GM23248 (cell line): Measurements from ENCODE around the gene LOXL1. TPM values are rescaled to one million over a fixed set of nuclear protein-coding genes. Genes with fewer than 3 reads are reported as not detected.
A peak's percentile ranks its signal among the peaks of the same experiment; 100 is the strongest.

Experiments
- DNase-seq: peaks from one replicate; pipeline ENCODE4 v3.0.0-alpha.2; 2015
- H2AFZ ChIP-seq: fragments of 200-600 bp; sonication (generic); 2 replicates; pipeline ENCODE4 v1.6.1; 2016; ENCODE audit warnings: antibody characterized with exemption
- H3F3A ChIP-seq: fragments of 200-600 bp; sonication (generic); 2 replicates; pipeline ENCODE4 v1.6.1; 2016; ENCODE audit warnings: mild to moderate bottlenecking, antibody characterized with exemption, mixed run types; ENCODE audit not compliant: insufficient read depth
- H3K27ac ChIP-seq: fragments of 200-600 bp; sonication (generic); 2 replicates; pipeline ENCODE4 v1.5.1; 2016; ENCODE audit warnings: mild to moderate bottlenecking
- H3K27me3 ChIP-seq: fragments of 200-600 bp; sonication (generic); replicated peaks from 2 replicates; pipeline ENCODE4 v1.6.1; 2016; ENCODE audit warnings: mild to moderate bottlenecking; ENCODE audit not compliant: insufficient read depth
- H3K36me3 ChIP-seq: fragments of 200-600 bp; sonication (generic); 2 replicates; pipeline ENCODE4 v1.6.1; 2016; ENCODE audit warnings: low read depth, mild to moderate bottlenecking
- H3K4me1 ChIP-seq: fragments of 200-600 bp; sonication (generic); 2 replicates; pipeline ENCODE4 v1.6.1; 2016; ENCODE audit warnings: mild to moderate bottlenecking; ENCODE audit not compliant: insufficient read depth
- H3K4me2 ChIP-seq: fragments of 200-600 bp; sonication (generic); one replicate; pipeline ENCODE4 v1.6.1; 2016; ENCODE audit warnings: mild to moderate bottlenecking; ENCODE audit not compliant: unreplicated experiment
- H3K4me3 ChIP-seq: fragments of 200-600 bp; sonication (generic); 2 replicates; pipeline ENCODE4 v1.5.1; 2016; ENCODE audit warnings: mild to moderate bottlenecking
- H3K79me2 ChIP-seq: fragments of 200-600 bp; sonication (generic); 2 replicates; pipeline ENCODE4 v1.6.1; 2016; ENCODE audit warnings: mild to moderate bottlenecking; ENCODE audit not compliant: insufficient read depth
- H3K9ac ChIP-seq: fragments of 200-600 bp; sonication (generic); 2 replicates; pipeline ENCODE4 v1.6.1; 2016; ENCODE audit warnings: mild to moderate bottlenecking
- H3K9me2 ChIP-seq: fragments of 200-600 bp; sonication (generic); 2 replicates; pipeline ENCODE4 v1.6.1; 2016; ENCODE audit warnings: mixed run types, mild to moderate bottlenecking, moderate library complexity; ENCODE audit not compliant: insufficient read depth
- H3K9me3 ChIP-seq: fragments of 200-600 bp; sonication (generic); one replicate; pipeline ENCODE4 v1.6.1; 2017; ENCODE audit warnings: low read depth
- H4K20me1 ChIP-seq: fragments of 200-600 bp; sonication (generic); 2 replicates; pipeline ENCODE4 v1.6.0; 2016; ENCODE audit not compliant: insufficient read depth
- EZH2 ChIP-seq: fragments of 200-600 bp; sonication (generic); IDR thresholded peaks from 2 replicates; pipeline ENCODE4 v1.6.1; 2018; ENCODE audit warnings: antibody characterized with exemption, mild to moderate bottlenecking; ENCODE audit not compliant: insufficient read depth, poor library complexity, severe bottlenecking
- EZH2phosphoT487 ChIP-seq: fragments of 200-600 bp; sonication (generic); IDR thresholded peaks from 2 replicates; pipeline ENCODE4 v1.6.1; 2018; ENCODE audit warnings: antibody characterized with exemption, moderate library complexity, mild to moderate bottlenecking, low read depth; ENCODE audit not compliant: insufficient read depth
- WGBS, 2 experiments: methylation state at CpG; one replicate each; pipeline ENCODE4 v1.1.6; 2015 to 2017; ENCODE audit warnings: low lambda C conversion rate in 2 of 2, low coverage in 1 of 2; ENCODE audit errors: missing lambda C conversion rate in 2 of 2; 5-methylcytosine and 5-hydroxymethylcytosine counted together
- in situ Hi-C: fragments of 300-500 bp; cut with MboI; formaldehyde crosslinking; loops from 2 replicates; pipeline ENCODE4 v1.15.0; 2020
- polyA plus RNA-seq: library from polyadenylated mRNA; unstranded; fragments of >200 nt; fragmentation: Nextera tagmentation; extraction: Ambion mirVana; gene quantifications from 2 replicates; pipeline ENCODE4 v1.2.1, GENCODE V29; 2016
- total RNA-seq: library from RNA; depleted of rRNA; stranded (reverse); fragments of >200 nt; shearing (Covaris generic); gene quantifications from 2 replicates; pipeline ENCODE4 v1.2.3, GENCODE V29; 2014; rRNA removed

The LOXL1 gene
- total and polyA plus RNA-seq, 2 experiments from 2014 or later, result 401 to 540 TPM

DNA sequence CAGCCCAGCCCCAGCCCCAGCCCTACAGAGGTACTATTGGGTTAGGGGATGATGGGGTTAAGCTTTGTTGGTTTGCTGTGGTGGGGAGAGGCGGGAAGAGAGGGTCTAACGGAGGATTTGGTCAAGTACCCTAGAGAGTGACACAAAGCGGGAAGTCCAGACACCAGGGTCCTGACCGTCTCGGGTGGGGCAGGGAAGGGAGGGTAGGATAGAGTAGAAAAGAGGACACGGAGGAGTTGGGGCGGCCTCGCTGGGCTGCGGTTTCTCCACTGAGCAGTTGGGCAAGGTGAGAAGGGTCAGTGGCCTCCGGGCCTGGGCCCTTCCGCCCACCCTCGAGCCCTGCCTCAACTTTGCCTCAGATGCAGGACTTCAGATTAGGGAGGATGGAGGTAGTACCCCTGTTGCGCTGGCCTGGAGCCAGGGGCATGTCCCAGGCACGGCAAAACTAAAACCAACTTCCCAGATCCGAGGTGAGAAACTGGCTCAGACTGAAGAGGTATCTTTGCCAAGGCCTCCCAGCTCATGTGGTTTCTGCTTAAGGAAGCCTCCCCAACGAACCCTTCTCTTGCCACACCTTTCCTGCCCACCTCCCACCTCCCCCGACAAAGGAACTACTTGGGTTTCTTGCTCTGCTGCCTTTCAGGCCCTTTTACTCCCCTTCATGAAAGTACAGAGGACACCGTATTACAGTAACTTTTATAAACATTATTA is 68.8 kb downstream of the LOXL1 start:
- peaks cover 63% of the 10 kb centered on the region for H3K79me2 ChIP-seq
- peaks cover 13% of the 10 kb centered on the region; the same call in 1 of the 2 replicates for H3K36me3 ChIP-seq
- peaks cover 36% of the 10 kb centered on the region for H3F3A ChIP-seq
- peak overlapping the region; percentile 90 for H3K9ac ChIP-seq
- peak overlapping the region; percentile 72 for H3K27ac ChIP-seq
- in situ Hi-C loops, result no loop called here
- 0 to 1% methylated on average over 18 of the region's 18 CpGs for WGBS, 2 experiments
- H3K27me3 ChIP-seq, result no peaks in the 10 kb centered on the region
- H3K9me3 ChIP-seq, result no peaks in the 10 kb centered on the region
- DNase-seq, result peak; percentile 55
- peak overlapping the region; percentile 91 for H3K4me3 ChIP-seq
- H3K4me1 ChIP-seq, result peaks cover 17% of the 10 kb centered on the region
- TF ChIP-seq EZH2, result no peak
- TF ChIP-seq EZH2phosphoT487, result no peak
- peak overlapping the region; percentile 97 for H3K4me2 ChIP-seq
- no peaks in the 10 kb centered on the region for H4K20me1 ChIP-seq
- peak overlapping the region; percentile 50 for H2AFZ ChIP-seq
- H3K9me2 ChIP-seq, result no peaks in the 10 kb centered on the region

DNA sequence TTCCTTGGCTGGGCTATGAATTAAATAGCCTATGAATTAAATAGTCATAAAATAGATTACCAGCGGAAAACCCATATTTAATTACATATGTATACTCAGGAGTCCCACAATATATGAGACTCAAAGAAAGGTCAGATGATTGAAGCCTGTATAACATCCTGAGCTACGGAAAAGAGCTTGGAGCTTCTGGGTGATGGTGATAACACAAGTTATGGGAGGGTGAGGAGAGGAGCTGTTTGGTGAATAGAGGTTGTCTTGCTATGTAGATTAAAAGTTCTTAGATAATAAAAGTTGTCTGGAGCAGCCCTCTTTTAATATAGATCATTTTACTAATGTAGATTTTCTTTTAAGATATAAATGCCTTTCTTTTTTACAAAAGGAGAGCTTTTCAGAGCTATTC is 70.0 kb downstream of the LOXL1 start:
- H3K9me3 ChIP-seq, result no peaks in the 10 kb centered on the region
- TF ChIP-seq EZH2phosphoT487 (no peak), EZH2 (no peak)
- H3K4me3 ChIP-seq, result peak overlapping the region; percentile 91
- in situ Hi-C loops, result no loop called here
- H3K27me3 ChIP-seq, result no peaks in the 10 kb centered on the region
- H3F3A ChIP-seq, result peaks cover 29% of the 10 kb centered on the region
- H3K4me2 ChIP-seq, result peak overlapping the region; percentile 97
- peaks cover 7% of the 10 kb centered on the region for H3K4me1 ChIP-seq
- peak overlapping the region; percentile 72 for H3K27ac ChIP-seq
- peak; percentile 14 for DNase-seq
- peaks cover 67% of the 10 kb centered on the region for H3K79me2 ChIP-seq
- H4K20me1 ChIP-seq, result no peaks in the 10 kb centered on the region
- H3K9me2 ChIP-seq, result no peaks in the 10 kb centered on the region
- H3K9ac ChIP-seq, result peak overlapping the region; percentile 90
- 3 to 4% methylated on average over 2 of the region's 2 CpGs for WGBS, 2 experiments
- 0 out of 2 replicates have a peak overlapping the region, but pooled peaks have one; percentile 50 for H2AFZ ChIP-seq
- peaks cover 21% of the 10 kb centered on the region; the same call in 1 of the 2 replicates for H3K36me3 ChIP-seq

GRCh38 chr15:73996939-73997338 is 70.7 kb downstream of the LOXL1 start:
- in situ Hi-C loops, result no loop called here
- Histone ChIP-seq H3K79me2 (peaks cover 74% of the 10 kb centered on the region), H3K27me3 (no peaks in the 10 kb centered on the region), H3K36me3 (peaks cover 28% of the 10 kb centered on the region; the same call in 1 of the 2 replicates), H3K9ac (peak overlapping the region; percentile 90), H3K9me3 (no peaks in the 10 kb centered on the region), H3K4me2 (peak overlapping the region; percentile 97), H3K9me2 (no peaks in the 10 kb centered on the region), H3F3A (peaks cover 24% of the 10 kb centered on the region), H3K4me3 (peak overlapping the region; percentile 91), H3K4me1 (peaks cover 4% of the 10 kb centered on the region; the same call in 1 of the 2 replicates), H3K27ac (peak overlapping the region; percentile 72), H4K20me1 (no peaks in the 10 kb centered on the region; the same call in 1 of the 2 replicates), H2AFZ (peak overlapping the region; percentile 29)
- WGBS, 2 experiments, result 0 to 4% methylated on average over 5 of the region's 5 CpGs
- no peak for TF ChIP-seq EZH2
- no peak for TF ChIP-seq EZH2phosphoT487
- peak; percentile 77 for DNase-seq

GRCh38 chr15:73997986-73998385 is 71.7 kb downstream of the LOXL1 start:
- Histone ChIP-seq H3K9me2 (no peaks in the 10 kb centered on the region), H3K36me3 (peaks cover 35% of the 10 kb centered on the region; the same call in 1 of the 2 replicates), H3K27me3 (no peaks in the 10 kb centered on the region), H3F3A (peaks cover 24% of the 10 kb centered on the region), H3K79me2 (peaks cover 85% of the 10 kb centered on the region), H3K4me2 (peak overlapping the region; percentile 97), H3K4me3 (peak overlapping the region; percentile 91), H4K20me1 (no peaks in the 10 kb centered on the region; the same call in 1 of the 2 replicates), H3K27ac (peak overlapping the region; percentile 72), H3K9me3 (no peaks in the 10 kb centered on the region), H3K9ac (no peak overlapping the region), H2AFZ (no peak overlapping the region), H3K4me1 (peaks cover 4% of the 10 kb centered on the region; the same call in 1 of the 2 replicates)
- in situ Hi-C loops, result no loop called here
- 90 to 91% methylated on average over 27 of the region's 27 CpGs for WGBS, 2 experiments
- TF ChIP-seq EZH2 (no peak), EZH2phosphoT487 (no peak)
- no peak for DNase-seq

Other genes starting within 250 kb of the LOXL1 start
- gene CD276, start 242.1 kb upstream of the LOXL1 start, total RNA-seq, result 94.6 and 102 TPM in 2 replicates
- 104 TPM in 2 replicates for gene CD276, start 242.1 kb upstream of the LOXL1 start, polyA plus RNA-seq
- 8.1 and 10.4 TPM in 2 replicates for gene INSYN1, start 173.1 kb upstream of the LOXL1 start, total RNA-seq
- 0.10 and 0.11 TPM in 2 replicates for gene INSYN1, start 173.1 kb upstream of the LOXL1 start, polyA plus RNA-seq
- gene TBC1D21, start 52.9 kb upstream of the LOXL1 start, total RNA-seq, result not detected in 2 replicates
- gene TBC1D21, start 52.9 kb upstream of the LOXL1 start, polyA plus RNA-seq, result not detected in 2 replicates
- 27.8 and 43.9 TPM in 2 replicates for gene STOML1, start 65.8 kb downstream of the LOXL1 start, total RNA-seq
- gene STOML1, start 65.8 kb downstream of the LOXL1 start, polyA plus RNA-seq, result 26.9 and 27.2 TPM in 2 replicates
- gene PML, start 68.3 kb downstream of the LOXL1 start, total RNA-seq, result 55.3 and 74.7 TPM in 2 replicates
- gene PML, start 68.3 kb downstream of the LOXL1 start, polyA plus RNA-seq, result 52.9 and 58.0 TPM in 2 replicates
- not detected in 2 replicates for gene GOLGA6A, start 156.1 kb downstream of the LOXL1 start, total RNA-seq
- not detected in 2 replicates for gene GOLGA6A, start 156.1 kb downstream of the LOXL1 start, polyA plus RNA-seq
- not detected in 2 replicates for gene ISLR2, start 204.1 kb downstream of the LOXL1 start, total RNA-seq
- gene ISLR2, start 204.1 kb downstream of the LOXL1 start, polyA plus RNA-seq, result 0.20 TPM in 1 of 2 replicates, not detected in the other
- 110 and 127 TPM in 2 replicates for gene ISLR, start 247.2 kb downstream of the LOXL1 start, total RNA-seq
- gene ISLR, start 247.2 kb downstream of the LOXL1 start, polyA plus RNA-seq, result 124 and 125 TPM in 2 replicates